Fibroblast of lung (primary cell): ENCODE results near the gene TMEM123. TPM values are rescaled to one million over a fixed set of nuclear protein-coding genes. Genes with fewer than 3 reads are reported as not detected.

Source experiments
- DNase-seq, 2 donors: peaks; one replicate each; pipeline versions ENCODE4 v3.0.0 to v3.0.0-alpha.2; 2010; ENCODE audit warnings: low read depth in 2 of 2
- H2AFZ ChIP-seq: 2 replicates; pipeline ENCODE4 v1.5.1; 2012; ENCODE audit warnings: low read length, control low read depth, inconsistent platforms
- H3K27ac ChIP-seq: 2 replicates; pipeline ENCODE4 v1.5.1; 2011; ENCODE audit warnings: low read length, control low read depth; ENCODE audit not compliant: insufficient read depth
- H3K27me3 ChIP-seq: 2 replicates; pipeline ENCODE4 v1.5.1; 2011; ENCODE audit warnings: mild to moderate bottlenecking, low read length; ENCODE audit not compliant: control insufficient read depth, insufficient read depth
- H3K36me3 ChIP-seq: 2 replicates; pipeline ENCODE4 v1.5.1; 2011; ENCODE audit warnings: low read length; ENCODE audit not compliant: control insufficient read depth, insufficient read depth
- H3K4me1 ChIP-seq: 2 replicates; pipeline ENCODE4 v1.5.1; 2011; ENCODE audit warnings: low read length; ENCODE audit not compliant: control insufficient read depth, insufficient read depth; ENCODE audit errors: extremely low read depth
- H3K4me2 ChIP-seq: 2 replicates; pipeline ENCODE4 v1.5.1; 2011; ENCODE audit warnings: low read length, control low read depth; ENCODE audit not compliant: insufficient read depth; ENCODE audit errors: extremely low read depth
- H3K4me3 ChIP-seq, 4 experiments: fragments of 200-600 bp in 1 of 4; sonication (generic) in 1 of 4; replicated peaks in 1 of 4; 2 replicates each; pipeline ENCODE4 v1.5.1; 2011 to 2016; ENCODE audit warnings: low read length in 4 of 4, low read depth in 3 of 4, mild to moderate bottlenecking in 3 of 4, control low read depth in 2 of 4, inconsistent platforms in 1 of 4, mixed read lengths in 1 of 4; ENCODE audit not compliant: insufficient read depth in 1 of 4; ENCODE audit errors: control extremely low read depth in 1 of 4
- H3K79me2 ChIP-seq: 2 replicates; pipeline ENCODE4 v1.5.1; 2012; ENCODE audit warnings: mild to moderate bottlenecking, low read length, inconsistent platforms; ENCODE audit not compliant: control insufficient read depth, insufficient read depth
- H3K9ac ChIP-seq: 2 replicates; pipeline ENCODE4 v1.5.1; 2011; ENCODE audit warnings: mild to moderate bottlenecking, low read length, control low read depth; ENCODE audit not compliant: insufficient read depth
- H3K9me3 ChIP-seq: 2 replicates; pipeline ENCODE4 v1.5.1; 2012; ENCODE audit warnings: low read depth, low read length; ENCODE audit not compliant: control insufficient read depth, insufficient read depth
- H4K20me1 ChIP-seq: 2 replicates; pipeline ENCODE4 v1.5.1; 2011; ENCODE audit warnings: low read length; ENCODE audit not compliant: control insufficient read depth, insufficient read depth; ENCODE audit errors: extremely low read depth
- CTCF ChIP-seq, 2 donors: IDR thresholded peaks in 1 of 2; conservative IDR thresholded peaks in 1 of 2; 1 replicate in 1 of 2; 2 replicates in 1 of 2; pipeline ENCODE4 v1.5.1; 2011 to 2012; ENCODE audit warnings: low read length in 2 of 2, control low read depth in 1 of 2, inconsistent platforms in 1 of 2, low read depth in 1 of 2, mild to moderate bottlenecking in 1 of 2
- EZH2 ChIP-seq: IDR thresholded peaks from 2 replicates; pipeline ENCODE4 v1.5.1; 2012; ENCODE audit warnings: low read length, control low read depth, mild to moderate bottlenecking; ENCODE audit errors: missing control alignments
- polyA plus RNA-seq, 2 donors: library from polyadenylated mRNA; depleted of rRNA in 1 of 2; stranded (reverse) in 1 of 2; unstranded in 1 of 2; fragments of >200 nt; gene quantifications; 2 replicates each; pipeline ENCODE4 v1.2.1, GENCODE V29; 2011 to 2012; ENCODE audit warnings: missing spikeins in 1 of 2
- total RNA-seq: library from RNA; depleted of rRNA; stranded (reverse); fragments of >200 nt; gene quantifications from 2 replicates; pipeline ENCODE4 v1.2.1, GENCODE V29; 2014

The TMEM123 gene
- total and polyA plus RNA-seq, 2 donors (not counting 1 experiment from before 2014, with no cell fraction given): 127 to 355 TPM

GRCh38 chr11:102476069-102476468, 23.5 kb upstream of the TMEM123 start:
- H3K36me3 ChIP-seq: no peaks in the 10 kb centered on the region
- H3K4me2 ChIP-seq: no peak overlapping the region
- no peak overlapping the region for H3K9ac ChIP-seq
- TF ChIP-seq EZH2 (no peak), CTCF (conservative IDR thresholded peaks at IDR 0.05 in 1 of 2, IDR thresholded peaks at IDR 0.05 in 1 of 2; ENCODE audit: low read depth in 1 of 2, low read length in 2 of 2) (no peak)
- H3K27me3 ChIP-seq: no peaks in the 10 kb centered on the region
- DNase-seq: peak in 1 of 2 donors; percentile 38
- no peaks in the 10 kb centered on the region for H4K20me1 ChIP-seq
- no peaks in the 10 kb centered on the region for H3K79me2 ChIP-seq
- H3K4me3 ChIP-seq: no peak overlapping the region
- H3K4me1 ChIP-seq: no peaks in the 10 kb centered on the region
- no peaks in the 10 kb centered on the region for H3K9me3 ChIP-seq
- H2AFZ ChIP-seq: no peak overlapping the region
- no peak overlapping the region for H3K27ac ChIP-seq

GRCh38 chr11:102473543-102473942, 21.0 kb upstream of the TMEM123 start:
- Histone ChIP-seq H3K9ac (no peak overlapping the region), H3K36me3 (no peaks in the 10 kb centered on the region), H4K20me1 (no peaks in the 10 kb centered on the region), H3K27me3 (no peaks in the 10 kb centered on the region), H2AFZ (no peak overlapping the region), H3K27ac (no peak overlapping the region), H3K4me1 (peaks cover 6% of the 10 kb centered on the region), H3K4me3 (no peak overlapping the region), H3K4me2 (no peak overlapping the region), H3K79me2 (no peaks in the 10 kb centered on the region), H3K9me3 (no peaks in the 10 kb centered on the region)
- DNase-seq: no peak
- no peak for TF ChIP-seq EZH2
- TF ChIP-seq CTCF (conservative IDR thresholded peaks at IDR 0.05 in 1 of 2, IDR thresholded peaks at IDR 0.05 in 1 of 2; ENCODE audit: low read depth in 1 of 2, low read length in 2 of 2): no peak

GRCh38 chr11:102472127-102472526, 19.6 kb upstream of the TMEM123 start:
- Histone ChIP-seq H4K20me1 (no peaks in the 10 kb centered on the region), H3K27ac (no peak overlapping the region), H2AFZ (no peak overlapping the region), H3K9me3 (no peaks in the 10 kb centered on the region), H3K4me3 (no peak overlapping the region), H3K4me2 (no peak overlapping the region), H3K9ac (no peak overlapping the region), H3K4me1 (peaks cover 7% of the 10 kb centered on the region), H3K79me2 (no peaks in the 10 kb centered on the region), H3K27me3 (no peaks in the 10 kb centered on the region), H3K36me3 (no peaks in the 10 kb centered on the region)
- no peak for TF ChIP-seq EZH2
- no peak for TF ChIP-seq CTCF (conservative IDR thresholded peaks at IDR 0.05 in 1 of 2, IDR thresholded peaks at IDR 0.05 in 1 of 2; ENCODE audit: low read depth in 1 of 2, low read length in 2 of 2)
- DNase-seq: no peak
